Neutrophil (primary cell): ENCODE results near the gene PHYHD1.

ENCODE experiments used
- H3K27ac ChIP-seq: fragments of 200-600 bp; sonication (generic); 2 replicates; pipeline ENCODE4 v1.5.1; 2016; ENCODE audit warnings: mild to moderate bottlenecking, moderate library complexity
- H3K27me3 ChIP-seq: fragments of 200-600 bp; sonication (generic); 2 replicates; pipeline ENCODE4 v1.6.0; 2016; ENCODE audit warnings: mild to moderate bottlenecking
- H3K36me3 ChIP-seq: fragments of 200-600 bp; sonication (generic); 2 replicates; pipeline ENCODE4 v1.5.1; 2017
- H3K4me1 ChIP-seq, 2 experiments: fragments of 200-600 bp in 1 of 2; sonication (generic) in 1 of 2; 1 replicate in 1 of 2; 2 replicates in 1 of 2; pipeline versions ENCODE4 v1.5.1 to v1.6.1; 2013 to 2016; ENCODE audit warnings: low read depth in 1 of 2, low read length in 1 of 2, mild to moderate bottlenecking in 1 of 2, moderate library complexity in 1 of 2; ENCODE audit not compliant: control insufficient read depth in 1 of 2, insufficient read depth in 1 of 2
- H3K4me3 ChIP-seq, 2 experiments: fragments of 200-600 bp in 1 of 2; sonication (generic) in 1 of 2; 1 replicate in 1 of 2; 2 replicates in 1 of 2; pipeline ENCODE4 v1.5.1; 2013 to 2016; ENCODE audit warnings: low read depth in 1 of 2, low read length in 1 of 2, mild to moderate bottlenecking in 1 of 2, moderate library complexity in 1 of 2
- H3K9me3 ChIP-seq: fragments of 200-600 bp; sonication (generic); 2 replicates; pipeline ENCODE4 v1.5.1; 2016
- CTCF ChIP-seq: fragments of 200-600 bp; sonication (generic); IDR thresholded peaks from 2 replicates; pipeline ENCODE4 v1.5.1; 2016; ENCODE audit warnings: antibody characterized with exemption

Gene PHYHD1

GRCh38 chr9:128885376-128885775 is 35.4 kb upstream of the PHYHD1 start:
- H3K36me3 ChIP-seq = peaks cover 28% of the 10 kb centered on the region
- H3K4me1 ChIP-seq = peaks cover 25 to 28% of the 10 kb centered on the region in 2 experiments
- no peaks in the 10 kb centered on the region for H3K9me3 ChIP-seq
- H3K27ac ChIP-seq = no peak overlapping the region
- H3K4me3 ChIP-seq = no peak overlapping the region
- TF ChIP-seq CTCF = no peak
- H3K27me3 ChIP-seq = no peaks in the 10 kb centered on the region

- H3K4me3 ChIP-seq = no peak overlapping the region
- H3K4me1 ChIP-seq = peaks cover 22 to 24% of the 10 kb centered on the region in 2 experiments
- H3K27ac ChIP-seq = no peak overlapping the region
- no peaks in the 10 kb centered on the region for H3K27me3 ChIP-seq
- peaks cover 31% of the 10 kb centered on the region for H3K36me3 ChIP-seq
- H3K9me3 ChIP-seq = no peaks in the 10 kb centered on the region
- TF ChIP-seq CTCF = no peak
Observed at GRCh38 chr9:128885798-128886197, 35.0 kb upstream of the PHYHD1 start.

GRCh38 chr9:128886211-128886891 is 34.4 kb upstream of the PHYHD1 start:
- Histone ChIP-seq H3K4me1 (peaks cover 17 to 18% of the 10 kb centered on the region in 2 experiments), H3K27ac (no peak overlapping the region), H3K27me3 (no peaks in the 10 kb centered on the region), H3K4me3 (no peak overlapping the region), H3K36me3 (peaks cover 31% of the 10 kb centered on the region), H3K9me3 (no peaks in the 10 kb centered on the region)
- TF ChIP-seq CTCF = no peak

GRCh38 chr9:128887049-128887448 is 33.7 kb upstream of the PHYHD1 start:
- H3K4me1 ChIP-seq = peaks cover 14 to 15% of the 10 kb centered on the region in 2 experiments
- H3K36me3 ChIP-seq = peaks cover 35% of the 10 kb centered on the region

GRCh38 chr9:128887914-128888350 is 32.9 kb upstream of the PHYHD1 start:
- Histone ChIP-seq H3K9me3 (no peaks in the 10 kb centered on the region), H3K27me3 (no peaks in the 10 kb centered on the region), H3K36me3 (peaks cover 44% of the 10 kb centered on the region), H3K4me3 (no peak overlapping the region), H3K4me1 (peaks cover 6 to 9% of the 10 kb centered on the region in 2 experiments), H3K27ac (no peak overlapping the region)
- TF ChIP-seq CTCF = no peak

More at GRCh38 chr9:128887049-128887448, 33.7 kb upstream of the PHYHD1 start:
- H3K4me3 ChIP-seq = no peak overlapping the region
- no peak overlapping the region for H3K27ac ChIP-seq
- H3K9me3 ChIP-seq = no peaks in the 10 kb centered on the region
- H3K27me3 ChIP-seq = no peaks in the 10 kb centered on the region
- no peak for TF ChIP-seq CTCF
